Astrocyte of the hippocampus (primary cell): Measurements from ENCODE around the gene OTOS.
A peak's percentile ranks its signal among the peaks of the same experiment; 100 is the strongest.

Experiments used
- DNase-seq: peaks from one replicate; pipeline ENCODE4 v3.0.0; 2011; ENCODE audit warnings: low read depth, low spot score

Gene OTOS

GRCh38 chr2:240136671-240137292 lies 3.7 kb downstream of the OTOS start:
- no peak for DNase-seq

GRCh38 chr2:240136013-240136670 lies 4.3 kb downstream of the OTOS start, which contains the start of gene COPS9:
COPS9 (minus strand) TSS chr2:240136305; CDS start chr2:240136284, 21 bp downstream.
- peak; percentile 96 for DNase-seq

DNA sequence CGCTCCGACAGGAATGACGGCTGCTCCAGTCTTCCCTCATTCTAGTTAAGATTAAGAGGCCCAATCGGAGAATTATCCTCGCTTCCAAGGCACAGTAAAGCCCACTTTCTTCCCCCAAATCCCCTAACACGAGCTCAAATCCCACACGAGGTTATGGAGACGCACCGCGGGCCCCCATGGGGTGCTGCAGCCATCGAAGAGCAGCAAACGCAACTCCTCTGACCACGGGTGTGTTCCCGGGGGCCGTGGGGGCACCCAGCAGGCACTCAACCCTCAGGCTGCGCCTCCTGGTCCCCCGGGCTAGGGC lies 4.8 kb downstream of the OTOS start:
- DNase-seq, result no peak

DNA sequence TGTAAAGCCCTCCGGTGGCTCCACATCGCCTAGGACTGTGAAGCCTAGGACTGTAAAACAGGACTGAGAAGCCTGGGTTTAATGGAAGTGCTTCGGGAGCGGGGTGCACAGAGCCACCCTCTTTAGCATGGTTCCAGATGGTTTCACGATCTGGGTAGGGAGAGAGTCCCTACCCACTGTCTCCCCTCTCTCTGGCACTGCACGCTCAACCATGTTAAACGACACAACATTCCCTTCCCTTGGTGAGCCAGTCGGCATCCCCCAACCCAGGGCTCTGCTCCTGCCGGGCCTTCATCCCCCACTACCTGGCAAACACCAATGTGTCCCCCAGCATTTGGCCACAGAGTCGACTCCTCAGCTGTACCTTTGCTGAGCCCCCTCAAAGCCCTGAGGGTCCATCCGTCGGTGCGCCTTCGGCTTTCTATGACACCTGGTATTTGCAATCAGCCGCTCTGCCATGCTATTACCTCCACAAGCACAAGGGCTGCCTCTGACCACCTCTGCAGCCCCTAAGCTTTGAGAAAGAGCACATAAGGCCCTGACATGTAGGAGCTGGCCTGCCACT lies 5.4 kb downstream of the OTOS start:
- DNase-seq, result no peak

DNA sequence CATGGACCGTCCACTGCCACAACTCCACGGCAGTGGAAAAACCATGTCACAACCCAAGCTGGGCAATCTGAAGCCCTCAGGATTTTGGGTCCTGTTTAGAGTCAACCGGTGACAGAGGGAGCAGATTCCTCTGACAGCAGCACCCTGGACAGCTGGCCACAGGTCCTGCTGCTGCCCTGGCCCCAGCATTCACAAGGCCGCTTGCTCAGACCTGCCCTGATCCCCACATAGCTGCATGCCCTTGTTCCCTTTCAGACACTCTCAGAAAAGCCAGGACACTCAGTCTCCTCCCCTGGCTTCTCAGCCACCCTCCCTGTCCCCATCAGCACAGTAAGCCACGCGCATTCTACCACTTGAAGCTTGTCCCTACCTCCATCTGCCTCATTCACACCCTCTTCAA lies 6.0 kb downstream of the OTOS start:
- no peak for DNase-seq

- no peak for DNase-seq
Measured at GRCh38 chr2:240133401-240133800, 7.1 kb downstream of the OTOS start.

DNA sequence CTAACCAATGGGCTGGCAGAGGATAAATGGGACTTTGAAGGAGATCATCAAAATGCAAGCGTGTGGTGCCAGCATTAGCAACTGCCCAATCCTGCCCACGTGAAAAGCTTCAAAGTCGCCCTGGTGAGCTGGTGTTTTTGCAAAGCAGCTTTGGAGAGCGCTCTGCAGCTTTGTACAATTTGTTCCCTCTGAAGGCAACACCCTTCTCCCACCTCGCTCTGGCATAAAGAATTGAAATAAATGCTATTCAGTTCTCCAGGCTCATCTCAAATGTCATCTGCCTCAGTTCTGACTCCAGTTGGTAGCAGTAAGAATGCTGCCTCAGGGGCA lies 7.8 kb downstream of the OTOS start:
- no peak for DNase-seq

GRCh38 chr2:240131941-240132650 lies 8.4 kb downstream of the OTOS start:
- no peak for DNase-seq

- no peak for DNase-seq
Measured at GRCh38 chr2:240131296-240131695, 9.2 kb downstream of the OTOS start.

DNA sequence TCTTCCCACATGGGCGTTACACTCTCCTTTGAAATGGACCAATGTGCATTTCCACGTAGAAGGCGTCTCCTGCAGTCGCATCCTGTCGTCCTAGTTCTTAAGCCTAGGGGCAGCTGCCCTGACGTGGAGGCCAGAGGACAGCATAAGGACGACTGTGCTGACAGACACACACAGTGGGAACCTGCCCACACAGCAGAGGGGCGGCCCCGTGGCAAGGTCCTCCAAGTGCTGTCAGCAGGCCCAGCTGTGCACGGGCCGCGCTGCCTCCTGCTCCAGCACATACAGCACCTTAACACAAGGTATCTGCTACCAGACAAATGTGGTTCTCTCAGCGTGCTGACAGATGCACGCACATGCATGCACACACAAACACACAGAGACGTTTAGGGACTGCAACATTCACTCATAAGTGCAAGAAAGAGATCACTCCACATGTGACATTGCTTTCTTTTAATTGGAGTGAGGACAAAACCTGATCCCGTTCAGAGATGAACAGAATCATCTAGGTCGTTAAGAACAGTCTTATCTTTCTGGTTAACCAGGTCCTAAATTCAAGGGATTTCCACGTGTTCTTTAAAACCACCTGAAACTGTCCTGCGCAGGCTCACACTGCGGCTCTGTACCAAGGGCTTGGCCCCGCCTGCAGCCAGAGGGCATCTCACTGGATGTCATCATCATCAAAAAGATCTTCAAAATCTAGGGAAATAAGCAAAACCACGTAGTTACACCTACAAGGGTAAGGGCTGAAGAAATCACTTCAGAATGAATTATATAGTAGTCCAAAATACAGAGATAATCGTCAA lies 9.9 kb downstream of the OTOS start:
- DNase-seq, result no peak

DNA sequence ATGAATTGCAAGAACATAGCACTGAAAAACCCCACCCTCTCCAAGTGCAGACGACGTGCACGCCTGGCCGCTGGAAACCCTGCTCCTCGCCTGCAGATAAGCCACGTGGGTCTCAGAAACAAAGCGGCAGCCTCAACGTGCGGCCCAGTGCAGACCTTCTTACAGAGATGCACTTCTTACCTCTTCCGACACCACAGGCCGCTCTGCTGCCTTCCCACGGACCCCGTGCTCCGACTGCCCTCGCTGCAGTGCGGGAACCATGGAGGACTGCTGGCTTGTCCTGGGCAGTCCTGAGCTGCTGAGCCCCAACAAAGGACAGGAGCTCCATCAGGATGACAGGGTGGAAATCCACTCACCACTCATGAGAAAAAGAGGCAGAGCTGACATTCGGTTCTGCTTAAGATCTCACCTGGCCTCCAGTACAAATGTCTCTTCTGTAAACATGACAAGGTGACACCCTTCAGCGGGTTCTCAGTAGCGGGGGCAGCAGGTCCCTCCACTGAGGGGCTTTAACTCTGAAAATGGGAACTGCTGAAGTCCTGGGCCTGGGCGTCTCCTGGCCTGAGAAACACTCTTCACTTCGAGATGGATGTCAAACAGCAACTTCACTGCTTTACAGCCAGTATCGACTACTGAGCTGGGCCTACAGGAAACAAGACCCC lies 10.6 kb downstream of the OTOS start:
- DNase-seq, result no peak

GRCh38 chr2:240129311-240129710 lies 11.1 kb downstream of the OTOS start:
- no peak for DNase-seq

DNA sequence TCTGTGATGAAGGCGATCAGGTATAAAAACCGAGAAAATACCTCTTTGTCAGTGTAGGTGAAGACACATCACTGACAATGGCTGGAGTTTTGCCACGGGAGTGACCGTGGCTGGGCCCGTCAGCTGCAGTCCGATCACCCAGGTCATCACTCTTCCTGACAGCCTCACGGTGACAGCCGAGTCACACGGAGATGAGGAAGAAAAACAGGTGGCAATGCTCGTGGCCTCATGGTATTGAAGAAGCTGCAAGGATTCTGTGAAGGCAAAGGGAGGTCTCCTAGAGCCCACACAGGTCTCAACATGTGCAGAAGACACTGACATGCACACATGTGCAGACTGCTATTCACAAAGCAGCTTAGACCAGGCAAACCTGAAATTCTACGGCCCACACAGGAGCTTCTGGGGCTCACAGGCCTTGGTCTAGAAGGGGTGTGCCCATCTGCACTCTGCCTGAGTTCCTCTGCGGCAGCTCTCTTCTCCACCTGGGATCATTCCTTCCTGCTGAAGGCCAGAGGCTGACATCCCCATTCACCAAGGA lies 11.8 kb downstream of the OTOS start:
- DNase-seq, result no peak

DNA sequence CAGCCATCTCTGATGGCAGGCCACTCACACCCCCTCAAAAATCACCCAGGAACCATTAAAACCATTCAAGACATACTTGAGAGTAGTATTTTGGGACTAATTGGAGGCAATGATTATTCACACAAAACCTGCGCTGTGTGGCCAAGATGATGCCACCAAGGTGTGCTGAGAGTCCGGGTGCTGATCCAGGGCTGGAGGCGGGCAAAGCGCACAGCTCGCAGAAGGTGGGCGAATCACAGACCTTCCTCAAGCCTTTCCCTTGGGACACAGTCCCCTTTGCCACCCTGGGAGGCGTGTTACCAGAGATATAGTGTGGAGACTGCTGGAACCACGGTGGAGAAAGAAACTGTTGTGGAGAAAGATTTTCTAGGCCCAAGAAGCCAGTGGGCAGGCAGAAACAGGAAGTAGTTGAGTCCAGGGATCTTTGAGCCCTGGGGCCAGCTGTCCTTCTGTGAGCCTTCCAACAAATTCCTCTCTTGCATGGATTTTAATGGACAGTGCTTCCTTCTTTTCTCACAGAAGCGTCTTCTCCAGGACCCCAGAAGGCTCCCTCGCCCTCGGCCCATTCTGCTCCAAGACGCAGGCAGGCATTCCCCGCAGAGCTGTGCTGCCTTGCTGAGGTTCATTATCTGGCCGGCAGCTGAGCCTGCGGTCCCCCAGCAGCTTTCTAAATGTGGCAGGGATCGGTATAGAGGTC lies 12.4 kb downstream of the OTOS start:
- no peak for DNase-seq

- DNase-seq, result no peak
Measured at GRCh38 chr2:240127191-240127750, 13.2 kb downstream of the OTOS start.

DNA sequence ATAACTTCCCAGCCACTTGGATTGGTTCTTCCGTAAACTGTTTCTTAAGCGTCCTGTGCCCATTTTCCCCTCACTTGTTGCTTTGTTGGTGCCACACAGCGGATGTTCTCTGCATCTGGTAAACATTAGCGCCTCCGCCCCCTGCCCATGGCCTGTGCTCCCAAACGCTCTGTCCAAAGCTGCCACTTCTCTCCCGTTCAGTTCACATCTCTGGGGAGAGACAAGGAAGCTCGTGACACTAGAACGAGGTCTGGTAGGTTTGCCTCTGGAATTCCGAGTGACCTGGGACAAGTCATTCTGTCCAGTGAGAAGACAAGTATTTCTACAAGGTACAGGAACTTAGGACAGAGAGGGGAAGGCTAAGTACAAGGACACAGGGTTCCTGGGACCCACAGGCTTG lies 13.7 kb downstream of the OTOS start:
- DNase-seq, result no peak

GRCh38 chr2:240125742-240126141 lies 14.7 kb downstream of the OTOS start:
- DNase-seq, result no peak

- DNase-seq, result no peak
Measured at GRCh38 chr2:240124651-240125030, 15.8 kb downstream of the OTOS start.

GRCh38 chr2:240123821-240124650 lies 16.4 kb downstream of the OTOS start:
- no peak for DNase-seq

GRCh38 chr2:240121675-240122074 lies 18.8 kb downstream of the OTOS start:
- DNase-seq, result no peak
